HG03558 (cell line): ENCODE measurements around the gene IL25.

Experiments
- ATAC-seq: cut with Tn5 transposase; IDR thresholded peaks from one replicate; pipeline ENCODE4 v1.9.1; 2021; ENCODE audit warnings: moderate number of reproducible peaks; ENCODE audit not compliant: unreplicated experiment; ENCODE audit errors: extremely low read depth

IL25 gene

DNA sequence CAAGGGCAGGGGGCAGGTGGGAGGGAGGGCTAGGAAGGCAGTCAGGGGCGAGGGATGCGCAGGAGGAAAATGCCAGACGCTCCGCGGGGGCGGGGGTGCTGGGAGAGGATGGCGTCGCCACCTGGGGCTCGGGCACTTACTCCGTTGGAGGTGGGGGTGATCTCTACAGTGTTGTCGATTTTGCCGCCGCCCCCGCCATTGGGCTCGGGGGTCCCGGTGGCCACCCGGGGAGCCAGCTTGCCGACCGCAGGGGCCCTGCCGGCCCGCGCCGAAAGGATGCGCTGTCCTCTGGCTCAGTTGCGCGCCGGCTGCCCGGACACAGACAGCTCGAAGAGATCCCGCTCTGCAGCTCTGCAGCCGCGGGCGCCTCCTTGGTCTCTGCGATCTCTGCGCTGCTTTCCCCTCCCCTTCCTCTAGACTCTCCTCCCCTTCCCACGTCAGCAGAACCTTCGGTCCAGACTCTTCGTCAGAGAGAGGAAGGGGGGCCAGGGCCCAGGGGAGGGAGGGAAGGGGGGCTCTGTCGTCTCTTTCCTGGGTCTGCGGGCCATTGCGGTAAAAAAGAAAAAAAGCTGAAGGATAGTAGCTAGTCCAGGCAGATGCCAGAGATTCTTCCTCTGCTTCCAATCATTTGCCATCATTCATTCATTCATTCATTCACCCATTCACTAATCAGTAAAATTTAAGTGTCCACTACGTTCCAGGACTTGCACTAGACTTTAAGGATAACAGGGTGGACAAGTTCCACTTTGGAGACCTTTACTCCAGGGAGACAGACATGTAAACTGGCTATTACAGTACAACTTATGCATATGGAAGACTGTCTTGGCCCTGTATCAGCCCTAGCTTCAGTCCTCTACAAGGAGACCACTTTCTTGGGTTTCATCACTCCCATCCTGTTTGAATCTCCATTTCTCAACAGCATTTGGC is 19.8 kb upstream of the IL25 start, which contains the start of gene SLC22A17:
SLC22A17 (minus strand) TSS at position 382 of the 927 bp plus-strand sequence.
- no peak for ATAC-seq

DNA sequence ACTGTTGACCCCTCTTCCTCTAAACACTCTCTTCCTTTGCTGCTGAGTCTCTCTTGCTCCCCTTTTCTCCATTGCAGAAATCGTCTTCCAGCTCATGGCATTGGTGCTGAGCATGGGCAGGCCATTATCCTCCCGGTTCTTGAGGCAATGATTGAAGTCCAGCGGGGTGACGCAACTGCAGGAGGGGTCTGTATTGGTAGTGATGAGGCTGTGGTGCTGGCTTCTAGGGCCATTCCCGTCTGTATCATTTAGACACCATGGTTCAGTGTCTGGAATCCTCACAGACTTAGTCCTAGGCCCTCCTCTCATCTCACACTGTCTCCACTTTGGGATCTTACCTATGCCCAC is 19.2 kb upstream of the IL25 start:
- ATAC-seq, result no peak

- no peak for ATAC-seq
Measured at GRCh38 chr14:23354990-23355389, 17.6 kb upstream of the IL25 start.

GRCh38 chr14:23355871-23356435 is 16.7 kb upstream of the IL25 start:
- ATAC-seq, result no peak

GRCh38 chr14:23356662-23357061 is 15.9 kb upstream of the IL25 start:
- ATAC-seq, result no peak

GRCh38 chr14:23357261-23357660 is 15.3 kb upstream of the IL25 start:
- no peak for ATAC-seq

DNA sequence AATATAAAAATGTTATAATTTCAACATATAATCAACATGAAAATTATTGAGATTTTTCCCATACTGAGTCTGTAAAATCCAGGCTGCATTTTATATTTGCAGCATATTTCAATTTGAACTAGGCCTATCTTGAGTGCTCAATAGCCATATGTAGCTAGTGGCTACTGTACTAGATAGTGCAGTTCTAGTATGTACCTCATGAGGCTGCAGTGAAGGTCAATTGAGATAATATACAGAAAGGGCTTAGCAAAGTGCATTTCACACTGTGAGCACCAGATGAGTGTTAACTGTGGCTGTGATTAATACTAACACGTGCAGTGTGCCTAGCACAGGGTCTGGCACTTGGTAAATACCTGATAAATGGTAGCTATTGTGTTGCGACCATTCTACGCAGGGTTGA is 14.6 kb upstream of the IL25 start:
- ATAC-seq, result no peak

DNA sequence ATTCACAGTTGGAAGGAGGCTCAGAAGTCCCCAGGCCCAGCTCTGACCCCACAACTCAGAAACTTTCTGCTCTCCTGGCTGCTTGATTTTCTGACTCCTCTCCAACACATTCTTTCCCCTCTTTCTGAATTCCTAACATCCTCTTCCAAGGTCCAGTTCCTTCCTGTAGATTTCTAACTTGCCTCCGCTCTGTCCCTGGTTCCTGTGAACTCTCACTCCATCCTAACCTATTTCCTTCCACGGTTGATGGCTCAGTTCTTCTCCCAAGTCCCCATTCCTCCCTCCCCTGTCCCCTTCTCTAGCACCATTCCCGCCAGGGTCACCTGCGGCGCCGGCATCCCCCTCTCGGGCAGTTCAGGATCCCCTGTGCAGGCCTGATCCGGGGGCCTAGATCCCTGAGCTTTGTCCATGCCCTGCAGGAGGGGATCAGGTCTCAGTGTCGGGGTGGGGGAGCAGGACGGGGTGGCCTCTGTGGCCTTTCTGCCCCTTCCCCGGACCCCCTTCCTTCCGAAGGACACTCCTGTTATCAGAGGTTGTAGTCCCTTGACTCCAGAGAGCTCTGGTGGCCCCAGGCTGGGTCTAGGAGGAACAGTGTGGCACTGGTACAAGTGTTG is 13.9 kb upstream of the IL25 start:
- ATAC-seq, result no peak

GRCh38 chr14:23359167-23359626 is 13.4 kb upstream of the IL25 start:
- no peak for ATAC-seq

- ATAC-seq, result no peak
Measured at GRCh38 chr14:23359722-23360447, 12.7 kb upstream of the IL25 start.

DNA sequence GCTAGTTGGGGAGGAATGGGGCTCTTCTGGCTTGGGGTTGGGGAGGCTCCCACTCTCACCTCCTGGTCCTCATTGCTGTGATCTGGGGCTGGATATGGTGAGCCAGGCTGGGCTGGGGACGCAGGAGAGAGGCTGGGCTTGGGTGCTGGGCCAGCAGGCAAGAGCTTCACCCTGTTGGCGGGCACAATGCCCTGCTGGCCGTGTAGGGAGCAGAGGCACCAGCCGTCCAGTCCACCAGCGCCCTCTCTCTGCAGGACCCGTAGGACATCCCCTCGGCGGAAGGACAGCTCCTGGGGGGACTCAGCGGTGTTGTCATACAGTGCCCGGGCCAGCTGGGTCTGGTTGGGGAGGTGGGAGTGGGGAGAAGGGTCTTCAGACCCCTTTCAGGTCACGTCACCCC is 12.1 kb upstream of the IL25 start:
- no peak for ATAC-seq

DNA sequence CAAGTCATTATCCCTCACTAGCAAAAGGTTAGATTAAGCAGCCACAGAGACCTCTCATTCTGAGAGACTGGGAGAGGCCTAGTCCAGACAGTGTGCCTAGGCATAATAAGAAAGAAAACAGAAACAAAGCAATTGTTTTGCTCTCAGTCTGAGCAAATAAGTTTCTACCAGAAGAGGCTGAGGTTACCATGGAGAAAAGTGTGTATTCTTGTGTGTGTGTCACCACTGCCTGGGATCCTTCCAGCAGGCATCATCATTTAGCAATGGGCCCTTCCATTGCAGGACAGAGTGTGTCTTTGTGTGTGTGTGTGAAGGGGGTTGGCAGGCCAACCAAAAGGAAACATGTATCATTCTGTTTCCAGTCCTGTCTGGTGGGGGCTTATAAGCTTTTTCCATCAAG is 11.3 kb upstream of the IL25 start:
- ATAC-seq, result no peak

GRCh38 chr14:23361763-23362162 is 10.8 kb upstream of the IL25 start:
- ATAC-seq, result no peak

DNA sequence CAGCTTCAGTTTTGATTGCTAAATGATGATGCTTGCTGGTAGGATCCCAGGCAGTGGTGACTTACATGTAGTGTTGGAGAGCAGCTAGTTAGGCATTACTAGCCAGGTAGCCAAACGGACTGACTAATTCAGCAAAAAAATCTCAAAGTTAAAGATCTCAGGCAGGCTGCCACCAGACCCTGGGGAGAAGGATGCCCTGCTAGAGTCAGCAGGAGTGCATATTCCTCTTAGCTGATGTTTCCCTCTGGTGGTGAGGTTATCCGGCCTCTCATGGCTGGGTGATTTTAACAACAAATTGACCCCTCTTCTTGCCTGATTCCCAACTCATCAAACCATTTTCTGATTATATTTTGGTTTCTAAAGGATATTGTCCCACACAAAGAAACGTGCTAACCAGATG is 10.4 kb upstream of the IL25 start:
- no peak for ATAC-seq

GRCh38 chr14:23364164-23365035 is 8.2 kb upstream of the IL25 start:
- no peak for ATAC-seq

GRCh38 chr14:23365036-23365731 is 7.4 kb upstream of the IL25 start, which contains the start of gene EFS:
EFS (minus strand) TSS chr14:23365172; CDS start chr14:23365025, 147 bp downstream.
- no peak for ATAC-seq

- no peak for ATAC-seq
Measured at GRCh38 chr14:23365732-23366425, 6.7 kb upstream of the IL25 start.

DNA sequence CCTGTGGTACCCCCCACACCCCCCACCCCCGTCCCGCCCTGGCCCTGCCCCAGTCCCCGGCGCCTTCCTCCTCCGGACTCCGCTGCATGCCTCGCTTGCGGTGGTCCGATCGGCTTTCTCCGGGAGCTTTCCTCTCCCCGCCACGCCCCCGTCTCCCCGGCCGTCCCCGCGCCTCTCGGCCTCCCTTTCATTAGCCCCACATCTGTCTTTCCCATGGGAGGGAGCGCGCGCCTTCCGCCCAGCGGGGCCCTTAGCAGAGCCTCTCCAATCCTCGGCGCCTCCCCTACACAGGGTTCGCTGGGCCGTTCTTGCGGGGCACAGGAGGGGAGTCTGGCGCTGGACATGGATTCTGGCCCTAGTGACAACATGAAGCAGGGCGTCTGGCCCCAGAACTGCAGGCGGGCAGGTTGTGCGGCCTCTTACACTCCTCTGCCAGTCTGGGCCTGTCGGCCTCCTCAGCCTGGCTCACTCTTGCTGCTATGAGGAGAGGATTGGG is 6.1 kb upstream of the IL25 start:
- no peak for ATAC-seq
